Neural crest cell (in vitro differentiated cells): ENCODE measurements around the gene ORC1. TPM values are rescaled to one million over a fixed set of nuclear protein-coding genes. Genes with fewer than 3 reads are reported as not detected.

Source experiments
- DNase-seq: peaks from one replicate; pipeline ENCODE4 v3.0.0; 2021; ENCODE audit warnings: low read depth, mixed read lengths, low spot score
- H3K27ac Mint-ChIP-seq: one replicate; pipeline ENCODE4 v1.8.0; 2021; ENCODE audit warnings: mild to moderate bottlenecking, mixed read lengths; ENCODE audit not compliant: unreplicated experiment
- H3K27me3 Mint-ChIP-seq: 2 replicates; pipeline ENCODE4 v1.8.0; 2021; ENCODE audit warnings: low read depth, mild to moderate bottlenecking, mixed read lengths
- H3K36me3 Mint-ChIP-seq: 2 replicates; pipeline ENCODE4 v1.8.0; 2021; ENCODE audit warnings: low read depth, mild to moderate bottlenecking, mixed read lengths
- H3K4me1 Mint-ChIP-seq: 2 replicates; pipeline ENCODE4 v1.8.0; 2021; ENCODE audit warnings: mixed read lengths
- H3K4me3 Mint-ChIP-seq: one replicate; pipeline ENCODE4 v1.8.0; 2021; ENCODE audit warnings: mild to moderate bottlenecking, mixed read lengths
- H3K9me3 Mint-ChIP-seq: 2 replicates; pipeline ENCODE4 v1.8.0; 2021; ENCODE audit warnings: mixed read lengths
- CTCF ChIP-seq: fragments of 200-600 bp; sonication (generic); conservative IDR thresholded peaks from 2 replicates; pipeline ENCODE4 v1.5.0; 2021; ENCODE audit warnings: antibody characterized with exemption, mild to moderate bottlenecking
- total RNA-seq: library from RNA; stranded (reverse); gene quantifications from 2 replicates; pipeline ENCODE4 v1.2.1, GENCODE V29; 2021

The ORC1 gene
- total RNA-seq, 1 donor from 2014 or later, result 36.9 TPM

- H3K36me3 Mint-ChIP-seq, result peaks cover 5% of the 10 kb centered on the region
- no peaks in the 10 kb centered on the region for H3K9me3 Mint-ChIP-seq
- H3K4me1 Mint-ChIP-seq, result peaks cover 11% of the 10 kb centered on the region
- no peak for TF ChIP-seq CTCF
- H3K27ac Mint-ChIP-seq, result no peak overlapping the region
- H3K4me3 Mint-ChIP-seq, result no peak overlapping the region
- H3K27me3 Mint-ChIP-seq, result no peaks in the 10 kb centered on the region
- DNase-seq, result no peak
These were observed 59.0 kb downstream of the ORC1 start for GRCh38 chr1:52345252-52345651.

DNA sequence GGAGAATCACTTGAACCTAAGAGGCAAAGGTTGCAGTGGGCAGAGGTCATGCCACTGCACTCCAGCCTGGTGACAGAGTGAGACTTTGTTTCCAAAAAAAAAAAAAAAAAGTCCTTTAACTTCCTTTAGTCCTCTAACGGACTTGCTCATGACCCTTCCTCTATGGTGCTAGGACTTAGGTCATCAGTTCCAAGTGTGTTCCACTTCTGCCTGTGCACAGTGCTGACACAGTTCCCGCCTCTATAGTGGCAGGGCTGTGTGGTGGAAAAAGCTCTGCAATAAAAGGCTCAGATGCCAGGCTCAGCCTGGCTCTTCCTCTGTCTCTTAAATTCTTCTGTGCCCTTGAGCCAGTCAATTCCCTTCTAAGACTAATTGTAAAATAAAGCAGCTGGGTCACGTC lies 60.2 kb downstream of the ORC1 start:
- Mint-ChIP-seq H3K27ac (no peak overlapping the region), H3K4me3 (no peak overlapping the region), H3K9me3 (no peaks in the 10 kb centered on the region), H3K27me3 (no peaks in the 10 kb centered on the region), H3K4me1 (peaks cover 6% of the 10 kb centered on the region), H3K36me3 (peaks cover 5% of the 10 kb centered on the region)
- no peak for TF ChIP-seq CTCF
- DNase-seq, result no peak

- Mint-ChIP-seq H3K9me3 (no peaks in the 10 kb centered on the region), H3K27me3 (no peaks in the 10 kb centered on the region), H3K36me3 (peaks cover 7% of the 10 kb centered on the region), H3K27ac (no peak overlapping the region), H3K4me3 (no peak overlapping the region), H3K4me1 (no peaks in the 10 kb centered on the region)
- no peak for DNase-seq
- no peak for TF ChIP-seq CTCF
These were observed 62.5 kb downstream of the ORC1 start for GRCh38 chr1:52341655-52342260.

DNA sequence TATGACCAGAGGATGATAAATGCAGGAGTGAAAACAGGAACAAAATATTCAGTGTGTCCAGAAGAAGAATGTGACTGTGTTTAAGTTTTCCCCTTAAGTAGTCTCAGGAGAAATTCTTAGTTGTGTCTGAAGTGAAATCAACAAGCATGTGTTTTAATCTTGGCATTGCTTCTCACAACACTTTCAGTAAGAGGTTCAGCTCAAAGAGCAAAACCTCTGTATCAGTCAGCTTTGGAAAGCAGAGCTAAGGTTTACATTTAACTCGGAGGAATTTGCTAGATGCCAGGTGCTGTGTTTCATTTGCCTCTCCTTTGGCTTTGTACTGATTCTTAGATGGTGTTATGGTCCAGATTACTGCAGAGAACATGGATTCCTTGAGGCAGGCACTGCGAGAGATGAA lies 66.8 kb downstream of the ORC1 start:
- DNase-seq, result no peak
- Mint-ChIP-seq H3K36me3 (peaks cover 7% of the 10 kb centered on the region), H3K27ac (no peak overlapping the region), H3K27me3 (no peaks in the 10 kb centered on the region), H3K4me1 (no peaks in the 10 kb centered on the region), H3K4me3 (no peak overlapping the region), H3K9me3 (no peaks in the 10 kb centered on the region)
- TF ChIP-seq CTCF, result no peak

GRCh38 chr1:52334906-52335528 lies 69.2 kb downstream of the ORC1 start:
- H3K27ac Mint-ChIP-seq, result no peak overlapping the region
- no peak for TF ChIP-seq CTCF
- DNase-seq, result no peak
- H3K36me3 Mint-ChIP-seq, result peaks cover 7% of the 10 kb centered on the region
- H3K27me3 Mint-ChIP-seq, result no peaks in the 10 kb centered on the region
- no peaks in the 10 kb centered on the region for H3K9me3 Mint-ChIP-seq
- H3K4me3 Mint-ChIP-seq, result no peak overlapping the region
- no peaks in the 10 kb centered on the region for H3K4me1 Mint-ChIP-seq
